ENCODE results near the gene MBD3L4. TPM values are rescaled to one million over a fixed set of nuclear protein-coding genes. Genes with fewer than 3 reads are reported as not detected.

The MBD3L4 gene
- total RNA-seq, 1 experiment from 2014 or later: not detected

Other genes starting within 250 kb of the MBD3L4 start
- 0.30 TPM in 1 of 2 replicates, not detected in the other for gene ADGRE1, start 152.6 kb downstream of the MBD3L4 start, total RNA-seq (2014; rRNA removed; shearing (Covaris generic); ENCODE audit: low replicate concordance)
- not detected in 2 replicates for gene MBD3L2B, start 18.7 kb downstream of the MBD3L4 start, total RNA-seq (2014; rRNA removed; shearing (Covaris generic); ENCODE audit: low replicate concordance)
- not detected in 2 replicates for gene MBD3L5, start 9.6 kb downstream of the MBD3L4 start, total RNA-seq (2014; rRNA removed; shearing (Covaris generic); ENCODE audit: low replicate concordance)
- not detected in 2 replicates for gene MBD3L2, start 9.1 kb upstream of the MBD3L4 start, total RNA-seq (2014; rRNA removed; shearing (Covaris generic); ENCODE audit: low replicate concordance)
- gene MBD3L3, start 18.5 kb upstream of the MBD3L4 start, total RNA-seq (2014; rRNA removed; shearing (Covaris generic); ENCODE audit: low replicate concordance): not detected in 2 replicates
- 13.4 and 14.4 TPM in 2 replicates for gene ZNF557, start 29.5 kb upstream of the MBD3L4 start, total RNA-seq (2014; rRNA removed; shearing (Covaris generic); ENCODE audit: low replicate concordance)

Data from Karpas-422 (cell line).